Right forelimb (tissue), 1 donor: ENCODE data around the gene FBXL7.
"Not testable (repeated sequence)": the region's sequence is repeated elsewhere in the genome, so short reads cannot be mapped to it uniquely, and the experiment has no call there.

Source experiments
- DNase-seq: peaks from one replicate; pipeline ENCODE4 v3.0.0-alpha.2; 2018

The FBXL7 gene

GRCh38 chr5:15834596-15835245, 334.7 kb downstream of the FBXL7 start:
- DNase-seq = no peak

GRCh38 chr5:15835514-15835913, 335.5 kb downstream of the FBXL7 start:
- no peak for DNase-seq

- DNase-seq = no peak
Measured at GRCh38 chr5:15837551-15838289, 337.7 kb downstream of the FBXL7 start.

GRCh38 chr5:15844253-15844652, 344.3 kb downstream of the FBXL7 start:
- DNase-seq = no peak

GRCh38 chr5:15844871-15845270, 344.9 kb downstream of the FBXL7 start:
- DNase-seq = no peak

GRCh38 chr5:15850536-15850935, 350.6 kb downstream of the FBXL7 start:
- no peak for DNase-seq

- DNase-seq = no peak
Measured at GRCh38 chr5:15850939-15851341, 351.0 kb downstream of the FBXL7 start.

- no peak for DNase-seq
Measured at GRCh38 chr5:15852217-15852616, 352.2 kb downstream of the FBXL7 start.

- DNase-seq = no peak
Measured at GRCh38 chr5:15852949-15853348, 353.0 kb downstream of the FBXL7 start.

GRCh38 chr5:15858326-15858725, 358.3 kb downstream of the FBXL7 start:
- DNase-seq = no peak

- DNase-seq = no peak
Measured at GRCh38 chr5:15864536-15865215, 364.7 kb downstream of the FBXL7 start.

- not testable (repeated sequence) for DNase-seq
Measured at GRCh38 chr5:15872259-15872658, 372.3 kb downstream of the FBXL7 start.

- DNase-seq = no peak
Measured at GRCh38 chr5:15877914-15878313, 377.9 kb downstream of the FBXL7 start.

- DNase-seq = no peak
Measured at GRCh38 chr5:15880201-15880600, 380.2 kb downstream of the FBXL7 start.

GRCh38 chr5:15885156-15885555, 385.2 kb downstream of the FBXL7 start:
- no peak for DNase-seq

GRCh38 chr5:15886156-15886555, 386.2 kb downstream of the FBXL7 start:
- DNase-seq = no peak

- no peak for DNase-seq
Measured at GRCh38 chr5:15887093-15887492, 387.1 kb downstream of the FBXL7 start.

GRCh38 chr5:15889001-15889400, 389.0 kb downstream of the FBXL7 start:
- DNase-seq = no peak

- DNase-seq = no peak
Measured at GRCh38 chr5:15893866-15894265, 393.9 kb downstream of the FBXL7 start.

GRCh38 chr5:15897656-15898055, 397.7 kb downstream of the FBXL7 start:
- no peak for DNase-seq

- no peak for DNase-seq
Measured at GRCh38 chr5:15898641-15899040, 398.7 kb downstream of the FBXL7 start.

GRCh38 chr5:15899481-15899880, 399.5 kb downstream of the FBXL7 start:
- DNase-seq = no peak

GRCh38 chr5:15901151-15901550, 401.2 kb downstream of the FBXL7 start:
- DNase-seq = no peak

GRCh38 chr5:15902066-15902465, 402.1 kb downstream of the FBXL7 start:
- no peak for DNase-seq
